C4-2B (cell line): ENCODE data around the gene ATP5ME.

Experiments
- H3K27ac ChIP-seq: fragments of 450-650 bp; 2 replicates; pipeline ENCODE4 v1.5.1; 2017
- CTCF ChIP-seq: fragments of 450-650 bp; conservative IDR thresholded peaks from 2 replicates; pipeline ENCODE4 v1.5.1; 2017; ENCODE audit warnings: mild to moderate bottlenecking
- ZFX ChIP-seq: fragments of 450-650 bp; IDR thresholded peaks from 2 replicates; pipeline ENCODE4 v1.6.1; 2017

Gene ATP5ME

GRCh38 chr4:653831-654502 is 20.1 kb downstream of the ATP5ME start:
- no peak overlapping the region for H3K27ac ChIP-seq
- TF ChIP-seq CTCF (no peak), ZFX (no peak)

DNA sequence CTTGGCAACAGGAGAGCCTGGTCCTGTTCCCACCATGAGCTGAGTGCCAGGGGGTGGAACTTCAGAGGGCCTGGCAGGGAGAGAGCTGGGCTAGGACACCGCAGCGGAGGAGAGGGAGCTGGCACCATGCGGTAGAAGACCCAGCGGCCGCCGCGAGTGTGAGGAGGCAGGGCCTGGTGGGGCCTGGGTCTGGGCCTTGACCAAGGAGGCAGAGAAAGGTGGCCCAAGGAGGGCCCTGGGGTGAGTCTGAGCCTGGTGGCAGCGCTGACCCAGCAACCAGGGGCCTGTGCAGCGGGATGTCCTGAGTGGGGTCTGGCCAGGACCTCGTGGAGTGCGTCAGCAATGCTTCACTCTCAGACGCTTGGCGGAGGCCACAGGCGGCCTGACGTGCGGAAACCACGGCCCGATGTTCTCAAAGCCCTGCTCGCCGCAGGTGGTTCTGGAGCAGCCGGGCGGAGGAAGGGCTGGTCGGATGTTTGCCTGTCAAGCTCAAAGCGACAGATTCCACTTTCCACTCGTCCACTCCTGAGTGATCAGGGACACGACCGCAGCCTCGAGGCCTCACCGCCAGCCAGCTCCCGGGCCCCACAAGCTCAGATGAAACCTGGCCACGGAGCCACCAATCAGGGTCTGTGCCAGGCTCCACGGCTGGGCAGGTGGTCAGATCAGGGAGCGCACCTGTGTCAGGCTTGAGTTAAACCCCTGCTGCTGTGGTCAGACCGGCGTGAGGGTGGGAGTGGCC is 20.8 kb downstream of the ATP5ME start:
- H3K27ac ChIP-seq, result no peak overlapping the region
- no peak for TF ChIP-seq CTCF
- no peak for TF ChIP-seq ZFX

DNA sequence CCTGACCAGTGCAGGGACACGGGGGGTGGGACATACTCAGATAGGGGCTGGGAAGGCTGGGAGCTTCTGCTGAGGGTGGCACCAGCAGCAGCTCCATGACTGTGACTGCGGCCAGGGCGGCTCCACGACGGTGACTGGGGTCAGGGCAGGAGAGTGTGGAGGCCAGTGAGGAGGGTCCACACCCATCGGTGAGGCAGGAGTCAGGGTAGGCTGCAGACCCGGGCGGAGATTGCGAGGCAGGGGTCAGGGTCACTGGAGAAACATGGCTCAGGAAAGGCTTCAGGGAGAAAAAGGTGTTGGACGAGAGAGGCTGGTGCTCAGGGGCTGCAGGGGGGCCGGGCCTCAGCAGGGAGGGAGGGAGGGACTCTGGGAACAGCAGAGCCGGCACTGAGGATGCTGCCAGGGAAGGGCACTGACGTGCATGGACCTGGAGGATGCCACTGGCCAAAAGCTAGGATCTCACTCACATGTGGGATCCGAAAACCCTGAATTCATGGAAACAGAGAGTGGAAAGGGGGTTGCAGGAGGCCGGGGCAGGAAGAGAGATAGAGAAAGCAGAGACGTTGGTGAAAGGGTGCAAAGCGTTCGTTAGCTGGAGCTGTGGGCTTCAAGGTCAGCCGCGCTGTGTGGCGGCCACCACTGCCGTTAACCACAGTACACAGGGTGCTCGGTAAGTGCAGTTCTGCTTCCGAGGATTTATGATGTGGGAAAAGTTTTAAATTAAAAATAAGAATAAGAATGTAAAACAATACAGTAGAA is 22.0 kb downstream of the ATP5ME start:
- TF ChIP-seq CTCF (no peak), ZFX (no peak)
- H3K27ac ChIP-seq, result no peak overlapping the region

GRCh38 chr4:650951-651883 is 22.9 kb downstream of the ATP5ME start:
- TF ChIP-seq CTCF (no peak), ZFX (no peak)

DNA sequence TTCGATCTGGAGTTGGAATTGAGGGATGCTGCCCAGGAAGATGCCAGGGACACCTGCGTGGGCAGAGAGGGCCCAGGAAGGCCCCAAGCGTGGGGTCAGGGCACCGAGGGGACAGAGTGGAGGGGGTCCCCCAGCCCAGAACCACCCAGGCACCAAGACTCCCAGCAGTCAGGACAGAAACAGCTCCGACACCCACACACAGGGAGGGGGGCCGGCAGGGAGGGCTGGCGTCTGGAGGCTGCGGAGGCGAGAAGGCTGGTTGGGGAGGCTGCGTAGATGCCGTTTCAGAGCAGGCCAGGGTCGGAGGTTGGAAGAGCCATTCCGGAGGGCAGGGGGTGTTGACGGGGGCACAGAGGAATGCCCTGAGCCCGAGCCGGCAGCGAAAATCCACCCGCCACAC is 23.6 kb downstream of the ATP5ME start:
- TF ChIP-seq ZFX, result no peak
- no peak for TF ChIP-seq CTCF
- H3K27ac ChIP-seq, result no peak overlapping the region

More at GRCh38 chr4:650951-651883, 22.9 kb downstream of the ATP5ME start:
- H3K27ac ChIP-seq, result no peak overlapping the region

DNA sequence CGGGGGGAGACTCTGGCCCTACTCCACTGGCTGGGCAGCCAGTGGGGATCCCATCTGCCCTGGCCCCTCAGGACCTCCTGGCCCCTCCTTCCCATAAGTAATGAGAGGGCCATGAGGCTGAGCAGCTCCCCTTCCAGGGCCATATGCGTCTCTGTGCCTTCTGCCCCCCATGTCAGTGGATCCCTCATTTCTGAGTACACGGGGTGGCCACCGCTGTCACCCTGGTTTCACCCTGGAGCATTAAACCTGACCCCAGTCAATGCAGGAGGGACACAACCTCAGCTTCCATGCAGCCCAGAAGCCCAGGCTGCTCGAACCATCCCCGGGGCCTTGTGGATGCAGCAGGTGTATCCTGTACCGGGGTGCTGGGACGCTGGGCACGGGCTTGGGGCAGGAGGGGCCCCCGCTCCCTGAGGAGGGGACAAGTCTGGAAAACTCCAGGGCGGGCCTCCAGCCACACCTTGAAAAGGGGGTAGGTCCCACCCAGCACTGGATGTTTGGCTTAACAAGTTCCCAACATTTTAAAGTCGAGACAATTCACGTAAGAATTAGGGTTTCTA is 24.2 kb downstream of the ATP5ME start:
- no peak overlapping the region for H3K27ac ChIP-seq
- TF ChIP-seq CTCF (no peak), ZFX (no peak)
